ENCODE measurements around the gene ALDOB.

GRCh38 chr9:101470021-101470420, 34.4 kb upstream of the ALDOB start:
- TF ChIP-seq SMC3 (IDR thresholded peaks at IDR 0.05) (no peak), CTCF (IDR thresholded peaks at IDR 0.05) (no peak), RFX5 (IDR thresholded peaks at IDR 0.05) (no peak), POLR2A (IDR thresholded peaks at IDR 0.05; ENCODE audit: low read length) (no peak), ZNF302 (CRISPR knock-in tag; IDR thresholded peaks at IDR 0.05) (no peak), CBX8 (IDR thresholded peaks at IDR 0.05) (no peak), MYC (IDR thresholded peaks at IDR 0.05; ENCODE audit: borderline replicate concordance, low read length) (no peak), NPAS2 (CRISPR knock-in tag; IDR thresholded peaks at IDR 0.05; ENCODE audit: borderline replicate concordance) (no peak), MAX (IDR thresholded peaks at IDR 0.05) (no peak)

Measured in A549 (cell line).